ENCODE data around the gene KCNJ1. TPM values are rescaled to one million over a fixed set of nuclear protein-coding genes. Genes with fewer than 3 reads are reported as not detected.

KCNJ1 gene
- 0.20 TPM for polyA plus RNA-seq (2013, experiment 1 of 2)
- 0.13 TPM for polyA plus RNA-seq (2013, experiment 2 of 2)

DNA sequence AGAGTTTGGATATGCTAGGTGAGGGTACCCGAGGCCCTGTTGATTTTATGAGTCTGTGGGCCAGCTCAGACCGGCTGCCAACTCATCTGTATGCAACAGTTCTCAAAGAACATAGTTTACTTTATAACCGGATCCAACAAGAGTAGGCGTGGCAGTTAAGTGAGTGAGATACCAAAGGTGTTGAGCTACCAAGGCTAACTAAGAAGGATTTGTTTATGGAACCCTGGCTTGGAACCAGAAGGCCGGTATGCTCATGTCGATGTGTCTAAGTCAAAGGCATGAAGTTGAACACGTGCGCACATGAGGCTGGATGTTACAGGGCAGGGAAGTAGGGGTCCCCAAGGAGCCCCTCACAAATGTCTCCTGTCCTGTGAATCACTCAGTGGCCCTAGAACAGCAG lies at the start of gene KCNJ1:
KCNJ1 (minus strand) TSS at position 20 of the 400 bp plus-strand sequence. CDS start 27,053 bp downstream, outside the sequence.
- no peaks in the 10 kb centered on the region for H3K9me3 ChIP-seq (ENCODE audit: insufficient read depth, low read depth, low read length)
- H3K36me3 ChIP-seq (ENCODE audit: insufficient read depth, low read length) = no peaks in the 10 kb centered on the region
- no peak within 1 kb of the TSS for H3K9ac ChIP-seq (ENCODE audit: low read depth, low read length)
- H3K4me3 ChIP-seq (ENCODE audit: low read length) = no peak within 1 kb of the TSS
- WGBS = 94% methylated on average over 8 of the region's 8 CpGs
- peaks cover 28% of the 10 kb centered on the region for H3K4me1 ChIP-seq (ENCODE audit: insufficient read depth, low read length)
- peaks cover 8% of the 10 kb centered on the region for H3K27me3 ChIP-seq (ENCODE audit: insufficient read depth, low read length)
- H3K27ac ChIP-seq (ENCODE audit: low read depth, low read length) = no peak within 1 kb of the TSS

DNA sequence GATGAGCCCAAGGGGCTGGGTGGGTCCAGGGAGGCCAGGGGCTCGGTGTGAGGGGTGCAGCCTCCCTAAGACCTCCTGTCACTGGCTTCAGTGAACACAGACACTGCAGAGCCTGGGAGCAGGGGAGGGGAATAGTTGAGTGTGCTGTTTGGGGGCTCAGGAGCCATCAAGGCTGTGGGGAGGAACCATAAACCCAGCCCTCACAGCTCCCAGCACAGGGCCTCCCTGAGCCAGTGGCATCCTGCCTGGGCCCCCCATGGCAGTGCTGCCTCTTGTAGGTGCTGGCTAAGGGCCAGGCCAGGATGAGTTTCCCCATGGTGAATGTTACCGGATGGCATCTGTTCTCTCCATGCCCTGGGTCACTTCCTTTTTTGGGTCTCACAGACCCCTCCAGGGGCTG lies 49.6 kb upstream of the KCNJ1 start:
- Histone ChIP-seq H3K27me3 (ENCODE audit: insufficient read depth, low read length) (peaks cover 24% of the 10 kb centered on the region; the same call in 1 of the 2 replicates), H3K4me3 (ENCODE audit: low read length) (no peak overlapping the region), H3K27ac (ENCODE audit: low read depth, low read length) (no peak overlapping the region), H3K4me1 (ENCODE audit: insufficient read depth, low read length) (no peaks in the 10 kb centered on the region), H3K9me3 (ENCODE audit: insufficient read depth, low read depth, low read length) (no peaks in the 10 kb centered on the region), H3K9ac (ENCODE audit: low read depth, low read length) (no peak overlapping the region), H3K36me3 (ENCODE audit: insufficient read depth, low read length) (no peaks in the 10 kb centered on the region)
- WGBS = 94% methylated on average over 2 of the region's 2 CpGs

- H3K27ac ChIP-seq (ENCODE audit: low read depth, low read length) = no peak overlapping the region
- H3K27me3 ChIP-seq (ENCODE audit: insufficient read depth, low read length) = peaks cover 24% of the 10 kb centered on the region; the same call in 1 of the 2 replicates
- WGBS = 61% methylated on average over 3 of the region's 3 CpGs
- H3K4me3 ChIP-seq (ENCODE audit: low read length) = no peak overlapping the region
- no peaks in the 10 kb centered on the region for H3K36me3 ChIP-seq (ENCODE audit: insufficient read depth, low read length)
- H3K9ac ChIP-seq (ENCODE audit: low read depth, low read length) = no peak overlapping the region
- no peaks in the 10 kb centered on the region for H3K4me1 ChIP-seq (ENCODE audit: insufficient read depth, low read length)
- H3K9me3 ChIP-seq (ENCODE audit: insufficient read depth, low read depth, low read length) = no peaks in the 10 kb centered on the region
Measured at GRCh38 chr11:128916037-128916572, 49.0 kb upstream of the KCNJ1 start.

DNA sequence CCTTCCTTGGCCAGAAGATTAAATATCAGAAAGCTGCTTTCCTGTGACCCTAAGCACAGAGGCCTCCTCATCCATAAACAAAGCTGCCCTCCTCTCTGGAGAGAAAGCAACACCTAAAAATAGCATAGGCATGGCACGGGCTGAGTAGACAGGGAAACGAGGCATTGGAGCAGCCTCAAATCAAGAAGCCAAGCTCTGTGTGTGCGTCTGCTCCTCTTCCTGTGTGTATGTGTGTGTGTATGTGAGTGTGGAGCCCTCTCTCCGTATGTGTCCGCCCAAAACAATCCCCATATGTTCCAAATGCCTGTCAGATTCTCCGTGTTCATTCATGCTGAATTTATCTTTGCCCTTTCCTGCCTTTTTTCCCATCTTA lies 48.0 kb upstream of the KCNJ1 start:
- Histone ChIP-seq H3K9ac (ENCODE audit: low read depth, low read length) (no peak overlapping the region), H3K4me3 (ENCODE audit: low read length) (no peak overlapping the region), H3K36me3 (ENCODE audit: insufficient read depth, low read length) (no peaks in the 10 kb centered on the region), H3K4me1 (ENCODE audit: insufficient read depth, low read length) (no peaks in the 10 kb centered on the region), H3K9me3 (ENCODE audit: insufficient read depth, low read depth, low read length) (no peaks in the 10 kb centered on the region), H3K27me3 (ENCODE audit: insufficient read depth, low read length) (peaks cover 19% of the 10 kb centered on the region; the same call in 1 of the 2 replicates), H3K27ac (ENCODE audit: low read depth, low read length) (no peak overlapping the region)
- WGBS = 91% methylated on average over 6 of the region's 6 CpGs

DNA sequence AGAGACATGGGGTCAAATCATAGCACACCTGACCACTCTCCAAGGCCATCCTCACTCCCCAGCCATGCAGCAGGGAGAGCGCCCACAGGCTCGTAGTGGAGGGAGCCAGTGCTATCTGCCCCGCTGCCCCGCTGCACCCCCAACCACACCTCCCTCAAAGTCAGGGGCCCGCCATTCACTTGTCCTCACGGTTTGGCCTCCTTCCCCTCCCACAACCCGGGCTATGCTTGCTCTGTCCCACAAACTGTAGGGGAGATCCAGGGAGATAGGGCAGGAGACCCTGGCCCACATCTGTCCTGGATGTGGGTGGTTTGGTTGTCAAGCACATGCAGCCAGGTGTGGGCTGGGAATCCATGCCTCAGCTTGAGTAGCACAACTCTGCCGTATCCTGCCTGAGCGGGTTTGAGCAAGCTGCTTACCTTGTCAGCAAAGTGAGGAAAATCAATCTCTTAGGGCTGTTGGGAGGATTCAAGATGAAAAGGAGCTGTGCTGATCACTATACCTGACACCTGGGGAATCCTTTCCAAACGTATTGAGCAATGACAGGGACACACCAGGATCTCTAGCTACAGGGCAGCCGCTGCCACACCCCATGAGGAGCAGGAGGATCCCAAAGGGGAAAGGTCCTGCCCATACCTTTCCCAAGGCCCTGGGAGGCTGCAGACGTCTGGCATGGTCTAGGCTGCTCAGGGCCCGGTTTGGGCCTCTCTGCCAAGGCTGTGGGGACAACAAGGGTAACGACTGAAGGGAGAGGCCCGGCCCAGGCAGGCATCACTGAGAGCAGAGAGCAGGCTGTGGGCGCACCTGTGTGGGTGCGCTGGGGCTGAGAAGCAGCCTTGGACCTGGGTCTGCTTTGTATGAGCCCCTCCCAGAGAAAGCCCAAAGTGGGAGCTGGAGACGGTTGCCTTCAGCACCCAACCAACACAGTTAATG lies 47.4 kb upstream of the KCNJ1 start:
- no peak overlapping the region for H3K9ac ChIP-seq (ENCODE audit: low read depth, low read length)
- H3K27ac ChIP-seq (ENCODE audit: low read depth, low read length) = no peak overlapping the region
- H3K4me3 ChIP-seq (ENCODE audit: low read length) = no peak overlapping the region
- no peaks in the 10 kb centered on the region for H3K9me3 ChIP-seq (ENCODE audit: insufficient read depth, low read depth, low read length)
- no peaks in the 10 kb centered on the region for H3K36me3 ChIP-seq (ENCODE audit: insufficient read depth, low read length)
- H3K27me3 ChIP-seq (ENCODE audit: insufficient read depth, low read length) = peaks cover 17% of the 10 kb centered on the region; the same call in 1 of the 2 replicates
- H3K4me1 ChIP-seq (ENCODE audit: insufficient read depth, low read length) = no peaks in the 10 kb centered on the region
- 86% methylated on average over 18 of the region's 18 CpGs for WGBS

DNA sequence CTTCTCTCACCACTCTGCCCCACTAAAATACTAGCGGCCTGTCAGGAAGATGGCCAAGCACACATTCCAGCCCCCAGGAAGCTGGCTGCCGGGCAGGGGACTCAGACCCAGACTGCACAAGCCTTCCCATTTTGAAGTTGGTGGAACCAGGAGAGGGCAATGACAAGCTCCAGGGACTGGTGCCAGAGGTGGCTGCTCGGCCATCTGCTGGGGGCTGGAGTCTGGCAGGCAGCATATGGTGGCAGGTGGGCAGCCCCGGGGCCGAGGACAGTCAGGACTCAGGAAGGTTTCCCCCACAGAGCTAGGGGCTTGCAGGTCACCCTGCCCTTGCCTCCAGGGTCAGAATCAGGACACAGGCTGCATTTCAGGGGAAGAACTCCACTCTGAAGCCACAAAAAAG lies 46.7 kb upstream of the KCNJ1 start:
- Histone ChIP-seq H3K9me3 (ENCODE audit: insufficient read depth, low read depth, low read length) (no peaks in the 10 kb centered on the region), H3K4me3 (ENCODE audit: low read length) (no peak overlapping the region)
- 87% methylated on average over 5 of the region's 5 CpGs for WGBS

DNA sequence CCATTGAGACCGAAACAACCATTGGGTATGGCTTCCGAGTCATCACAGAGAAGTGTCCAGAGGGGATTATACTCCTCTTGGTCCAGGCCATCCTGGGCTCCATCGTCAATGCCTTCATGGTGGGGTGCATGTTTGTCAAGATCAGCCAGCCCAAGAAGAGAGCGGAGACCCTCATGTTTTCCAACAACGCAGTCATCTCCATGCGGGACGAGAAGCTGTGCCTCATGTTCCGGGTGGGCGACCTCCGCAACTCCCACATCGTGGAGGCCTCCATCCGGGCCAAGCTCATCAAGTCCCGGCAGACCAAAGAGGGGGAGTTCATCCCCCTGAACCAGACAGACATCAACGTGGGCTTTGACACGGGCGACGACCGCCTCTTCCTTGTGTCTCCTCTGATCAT lies 44.6 kb upstream of the KCNJ1 start:
- no peak overlapping the region for H3K27ac ChIP-seq (ENCODE audit: low read depth, low read length)
- H3K9me3 ChIP-seq (ENCODE audit: insufficient read depth, low read depth, low read length) = no peaks in the 10 kb centered on the region
- WGBS = 96% methylated on average over 18 of the region's 18 CpGs
- peaks cover 40% of the 10 kb centered on the region for H3K27me3 ChIP-seq (ENCODE audit: insufficient read depth, low read length)
- H3K4me1 ChIP-seq (ENCODE audit: insufficient read depth, low read length) = no peaks in the 10 kb centered on the region
- no peak overlapping the region for H3K4me3 ChIP-seq (ENCODE audit: low read length)
- H3K9ac ChIP-seq (ENCODE audit: low read depth, low read length) = no peak overlapping the region
- no peaks in the 10 kb centered on the region for H3K36me3 ChIP-seq (ENCODE audit: insufficient read depth, low read length)

More for the DNA sequence above, 46.7 kb upstream of the KCNJ1 start:
- H3K27ac ChIP-seq (ENCODE audit: low read depth, low read length) = no peak overlapping the region
- peaks cover 23% of the 10 kb centered on the region for H3K27me3 ChIP-seq (ENCODE audit: insufficient read depth, low read length)
- no peaks in the 10 kb centered on the region for H3K36me3 ChIP-seq (ENCODE audit: insufficient read depth, low read length)
- no peak overlapping the region for H3K9ac ChIP-seq (ENCODE audit: low read depth, low read length)
- H3K4me1 ChIP-seq (ENCODE audit: insufficient read depth, low read length) = no peaks in the 10 kb centered on the region

GRCh38 chr11:128911239-128911638 lies 44.1 kb upstream of the KCNJ1 start:
- Histone ChIP-seq H3K27ac (ENCODE audit: low read depth, low read length) (no peak overlapping the region), H3K9me3 (ENCODE audit: insufficient read depth, low read depth, low read length) (no peaks in the 10 kb centered on the region), H3K4me1 (ENCODE audit: insufficient read depth, low read length) (no peaks in the 10 kb centered on the region), H3K4me3 (ENCODE audit: low read length) (no peak overlapping the region), H3K9ac (ENCODE audit: low read depth, low read length) (no peak overlapping the region), H3K36me3 (ENCODE audit: insufficient read depth, low read length) (no peaks in the 10 kb centered on the region), H3K27me3 (ENCODE audit: insufficient read depth, low read length) (peaks cover 45% of the 10 kb centered on the region)
- WGBS = 96% methylated on average over 17 of the region's 17 CpGs

- Histone ChIP-seq H3K9me3 (ENCODE audit: insufficient read depth, low read depth, low read length) (no peaks in the 10 kb centered on the region), H3K27ac (ENCODE audit: low read depth, low read length) (no peak overlapping the region), H3K4me1 (ENCODE audit: insufficient read depth, low read length) (no peaks in the 10 kb centered on the region), H3K4me3 (ENCODE audit: low read length) (no peak overlapping the region), H3K27me3 (ENCODE audit: insufficient read depth, low read length) (peaks cover 50% of the 10 kb centered on the region), H3K36me3 (ENCODE audit: insufficient read depth, low read length) (no peaks in the 10 kb centered on the region), H3K9ac (ENCODE audit: low read depth, low read length) (no peak overlapping the region)
- WGBS = 96% methylated on average over 3 of the region's 3 CpGs
Measured at GRCh38 chr11:128910576-128910975, 43.5 kb upstream of the KCNJ1 start.

- Histone ChIP-seq H3K9ac (ENCODE audit: low read depth, low read length) (no peak overlapping the region), H3K9me3 (ENCODE audit: insufficient read depth, low read depth, low read length) (no peaks in the 10 kb centered on the region), H3K36me3 (ENCODE audit: insufficient read depth, low read length) (no peaks in the 10 kb centered on the region), H3K4me1 (ENCODE audit: insufficient read depth, low read length) (peaks cover 3% of the 10 kb centered on the region), H3K4me3 (ENCODE audit: low read length) (no peak overlapping the region), H3K27ac (ENCODE audit: low read depth, low read length) (no peak overlapping the region), H3K27me3 (ENCODE audit: insufficient read depth, low read length) (peaks cover 54% of the 10 kb centered on the region)
- WGBS = 93% methylated on average over 8 of the region's 8 CpGs
Measured at GRCh38 chr11:128909438-128910125, 42.5 kb upstream of the KCNJ1 start.

Measured in HUES64 (cell line).